Smooth muscle cell (in vitro differentiated cells): ENCODE measurements around the gene USP33. TPM values are rescaled to one million over a fixed set of nuclear protein-coding genes. Genes with fewer than 3 reads are reported as not detected.
"Not testable (repeated sequence)": the region's sequence is repeated elsewhere in the genome, so short reads cannot be mapped to it uniquely, and the experiment has no call there.

Experiments
- DNase-seq: peaks from one replicate; lab custom pipeline; 2025; ENCODE audit not compliant: unreplicated experiment; lab: John Stamatoyannopoulos, UW
- H2AFZ ChIP-seq: fragments of 200-600 bp; sonication (generic); 2 replicates; pipeline ENCODE4 v1.6.0; 2016; ENCODE audit warnings: antibody characterized with exemption, low read depth, mild to moderate bottlenecking
- H3F3A ChIP-seq: fragments of 200-600 bp; sonication (generic); 2 replicates; pipeline ENCODE4 v1.6.0; 2017; ENCODE audit warnings: antibody characterized with exemption, low read depth
- H3K27ac ChIP-seq: fragments of 200-600 bp; sonication (generic); 2 replicates; pipeline ENCODE4 v1.5.1; 2016; ENCODE audit warnings: low read depth, mild to moderate bottlenecking
- H3K27me3 ChIP-seq: fragments of 200-600 bp; sonication (generic); 2 replicates; pipeline ENCODE4 v1.6.1; 2016; ENCODE audit warnings: low read depth, mild to moderate bottlenecking
- H3K36me3 ChIP-seq: fragments of 200-600 bp; sonication (generic); 2 replicates; pipeline ENCODE4 v1.5.1; 2016; ENCODE audit warnings: low read depth
- H3K4me1 ChIP-seq: fragments of 200-600 bp; sonication (generic); 2 replicates; pipeline ENCODE4 v1.5.1; 2016; ENCODE audit warnings: low read depth
- H3K4me2 ChIP-seq: fragments of 200-600 bp; sonication (generic); 2 replicates; pipeline ENCODE4 v1.6.0; 2016; ENCODE audit warnings: mild to moderate bottlenecking
- H3K4me3 ChIP-seq: fragments of 200-600 bp; sonication (generic); 2 replicates; pipeline ENCODE4 v1.5.1; 2016; ENCODE audit warnings: mild to moderate bottlenecking
- H3K79me2 ChIP-seq: fragments of 200-600 bp; sonication (generic); 2 replicates; pipeline ENCODE4 v1.6.0; 2016; ENCODE audit warnings: low read depth, mild to moderate bottlenecking
- H3K9ac ChIP-seq: fragments of 200-600 bp; sonication (generic); 2 replicates; pipeline ENCODE4 v1.6.0; 2016; ENCODE audit warnings: low read depth
- H3K9me3 ChIP-seq: fragments of 200-600 bp; sonication (generic); replicated peaks from 2 replicates; pipeline ENCODE4 v1.5.1; 2016; ENCODE audit warnings: low read depth
- H4K20me1 ChIP-seq: fragments of 200-600 bp; sonication (generic); 2 replicates; pipeline ENCODE4 v1.6.0; 2016; ENCODE audit warnings: low read depth
- WGBS: methylation state at CpG from one replicate; pipeline ENCODE4 v1.1.7; 2016; ENCODE audit warnings: low lambda C conversion rate; 5-methylcytosine and 5-hydroxymethylcytosine counted together
- polyA plus RNA-seq: library from polyadenylated mRNA; unstranded; fragments of >200 nt; fragmentation: Nextera tagmentation; extraction: Ambion mirVana; gene quantifications from 2 replicates; pipeline ENCODE4 v1.2.1, GENCODE V29; 2016
- total RNA-seq: library from RNA; depleted of rRNA; stranded (reverse); fragments of >200 nt; gene quantifications from 2 replicates; pipeline ENCODE4 v1.2.3, GENCODE V29; 2014
- TF ChIP-seq, protein P1 (sequence below): fragments of 200-600 bp; sonication (generic); IDR thresholded peaks from 2 replicates; pipeline ENCODE4 v1.5.1; 2017; ENCODE audit warnings: borderline replicate concordance, mild to moderate bottlenecking, antibody characterized with exemption; ENCODE audit not compliant: insufficient read depth, poor library complexity, severe bottlenecking

Gene USP33
- total and polyA plus RNA-seq, 2 experiments from 2014 or later: 26.4 to 41.3 TPM

DNA sequence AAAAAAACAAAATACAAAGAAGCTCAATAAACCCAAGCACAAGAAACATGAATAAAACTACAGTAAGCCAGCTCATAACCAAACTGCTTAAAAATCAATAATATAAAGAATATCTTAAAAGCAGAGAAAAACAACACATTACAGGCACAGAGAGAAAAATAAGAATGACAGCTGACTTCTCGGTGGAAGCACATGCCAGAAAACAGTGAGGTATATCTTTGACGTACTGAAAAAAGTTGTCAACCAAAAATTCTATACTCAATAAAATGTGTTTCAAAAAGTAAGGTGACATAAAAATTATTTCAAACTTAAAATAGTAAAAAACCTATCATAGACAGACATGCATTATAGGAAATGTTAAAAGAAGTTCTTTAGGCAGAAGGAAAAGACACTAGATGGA is 110.5 kb downstream of the USP33 start:
- DNase-seq: no peak
- Histone ChIP-seq H3K27ac (no peak overlapping the region), H3K9ac (no peak overlapping the region), H2AFZ (no peak overlapping the region), H3K9me3 (peaks cover 6% of the 10 kb centered on the region), H3K4me3 (no peak overlapping the region), H3K79me2 (peaks cover 99% of the 10 kb centered on the region), H4K20me1 (peaks cover 56% of the 10 kb centered on the region), H3K4me1 (no peaks in the 10 kb centered on the region), H3K36me3 (peaks cover 19% of the 10 kb centered on the region), H3F3A (no peaks in the 10 kb centered on the region), H3K27me3 (no peaks in the 10 kb centered on the region), H3K4me2 (no peak overlapping the region)
- 95% methylated on average over 2 of the region's 2 CpGs for WGBS
- TF ChIP-seq, protein P1, sequence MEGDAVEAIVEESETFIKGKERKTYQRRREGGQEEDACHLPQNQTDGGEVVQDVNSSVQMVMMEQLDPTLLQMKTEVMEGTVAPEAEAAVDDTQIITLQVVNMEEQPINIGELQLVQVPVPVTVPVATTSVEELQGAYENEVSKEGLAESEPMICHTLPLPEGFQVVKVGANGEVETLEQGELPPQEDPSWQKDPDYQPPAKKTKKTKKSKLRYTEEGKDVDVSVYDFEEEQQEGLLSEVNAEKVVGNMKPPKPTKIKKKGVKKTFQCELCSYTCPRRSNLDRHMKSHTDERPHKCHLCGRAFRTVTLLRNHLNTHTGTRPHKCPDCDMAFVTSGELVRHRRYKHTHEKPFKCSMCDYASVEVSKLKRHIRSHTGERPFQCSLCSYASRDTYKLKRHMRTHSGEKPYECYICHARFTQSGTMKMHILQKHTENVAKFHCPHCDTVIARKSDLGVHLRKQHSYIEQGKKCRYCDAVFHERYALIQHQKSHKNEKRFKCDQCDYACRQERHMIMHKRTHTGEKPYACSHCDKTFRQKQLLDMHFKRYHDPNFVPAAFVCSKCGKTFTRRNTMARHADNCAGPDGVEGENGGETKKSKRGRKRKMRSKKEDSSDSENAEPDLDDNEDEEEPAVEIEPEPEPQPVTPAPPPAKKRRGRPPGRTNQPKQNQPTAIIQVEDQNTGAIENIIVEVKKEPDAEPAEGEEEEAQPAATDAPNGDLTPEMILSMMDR: no peak

DNA sequence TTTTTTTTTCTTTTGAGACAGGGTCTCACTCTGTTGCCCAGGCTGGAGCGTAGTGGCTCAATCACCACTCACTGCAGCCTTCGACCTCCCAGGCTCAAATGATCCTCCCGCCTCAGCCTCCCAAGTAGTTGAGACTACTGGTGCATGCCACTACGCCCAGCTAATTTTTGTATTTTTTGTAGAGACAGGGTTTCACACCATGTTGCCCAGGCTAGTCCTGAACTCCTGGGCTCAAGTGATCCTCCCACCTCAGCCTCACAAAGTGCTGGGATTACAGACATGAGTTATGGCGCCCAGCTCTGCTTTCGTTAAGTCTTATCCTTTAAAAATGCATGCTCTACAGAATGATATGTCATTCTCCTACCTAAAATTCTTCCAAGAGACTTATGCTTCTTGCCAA is 113.4 kb downstream of the USP33 start:
- WGBS: 99% methylated on average over 6 of the region's 6 CpGs

More for the DNA sequence above, 113.4 kb downstream of the USP33 start:
- Histone ChIP-seq H4K20me1 (peaks cover 57% of the 10 kb centered on the region), H3K36me3 (peaks cover 16% of the 10 kb centered on the region), H3K79me2 (peaks cover 99% of the 10 kb centered on the region)
- H3K9me3 ChIP-seq, H3K4me2 ChIP-seq, DNase-seq, H3K27me3 ChIP-seq, H3K9ac ChIP-seq, H3K4me1 ChIP-seq, H3K27ac ChIP-seq, H3K4me3 ChIP-seq, H2AFZ ChIP-seq, H3F3A ChIP-seq: not testable (repeated sequence)

Other genes with a start within 250 kb of the USP33 start
- gene ZZZ3, start 77.2 kb downstream of the USP33 start, total RNA-seq: 52.8 and 89.7 TPM in 2 replicates
- gene ZZZ3, start 77.2 kb downstream of the USP33 start, polyA plus RNA-seq: 21.8 and 25.9 TPM in 2 replicates
- 21.2 and 22.7 TPM in 2 replicates for gene MIGA1, start 19.8 kb upstream of the USP33 start, total RNA-seq
- 6.6 and 7.1 TPM in 2 replicates for gene MIGA1, start 19.8 kb upstream of the USP33 start, polyA plus RNA-seq
- 12.5 and 16.8 TPM in 2 replicates for gene NEXN, start 128.8 kb upstream of the USP33 start, total RNA-seq
- 20.2 and 28.6 TPM in 2 replicates for gene NEXN, start 128.8 kb upstream of the USP33 start, polyA plus RNA-seq
- gene FUBP1, start 219.2 kb upstream of the USP33 start, total RNA-seq: 144 and 166 TPM in 2 replicates
- gene FUBP1, start 219.2 kb upstream of the USP33 start, polyA plus RNA-seq: 50.5 and 60.4 TPM in 2 replicates
- gene DNAJB4, start 245.1 kb upstream of the USP33 start, total RNA-seq: 48.9 and 92.8 TPM in 2 replicates
- gene DNAJB4, start 245.1 kb upstream of the USP33 start, polyA plus RNA-seq: 31.5 and 43.4 TPM in 2 replicates